CD14-positive monocyte (primary cell): Measurements from ENCODE around the gene VMP1. TPM values are rescaled to one million over a fixed set of nuclear protein-coding genes. Genes with fewer than 3 reads are reported as not detected.

Experiments
- DNase-seq, 3 donors: peaks; one replicate each; pipeline ENCODE4 v3.0.0-alpha.2; 2011 to 2022
- H2AFZ ChIP-seq: 2 replicates; pipeline ENCODE4 v1.6.0; 2012; ENCODE audit warnings: mild to moderate bottlenecking, low read depth, low read length, inconsistent platforms; ENCODE audit not compliant: insufficient read depth, poor library complexity, severe bottlenecking
- H3K27ac ChIP-seq, 2 donors: 1 replicate in 1 of 2; 2 replicates in 1 of 2; pipeline ENCODE4 v1.5.1; 2012 to 2013; ENCODE audit warnings: low read length in 2 of 2, control low read depth in 1 of 2, inconsistent platforms in 1 of 2, low read depth in 1 of 2, mild to moderate bottlenecking in 1 of 2
- H3K27me3 ChIP-seq, 2 donors: one replicate each; pipeline versions ENCODE4 v1.6.0 to v1.6.1; 2011 to 2013; ENCODE audit warnings: low read length in 2 of 2; ENCODE audit not compliant: control insufficient read depth in 2 of 2, insufficient read depth in 2 of 2
- H3K36me3 ChIP-seq, 2 donors: replicated peaks in 1 of 2; 1 replicate in 1 of 2; 2 replicates in 1 of 2; pipeline versions ENCODE4 v1.5.1 to v1.6.1; 2012 to 2013; ENCODE audit warnings: low read length in 2 of 2, control low read depth in 1 of 2, inconsistent platforms in 1 of 2, mild to moderate bottlenecking in 1 of 2; ENCODE audit not compliant: insufficient read depth in 2 of 2, control insufficient read depth in 1 of 2
- H3K4me1 ChIP-seq, 2 donors: 1 replicate in 1 of 2; 2 replicates in 1 of 2; pipeline versions ENCODE4 v1.5.1 to v1.6.1; 2012 to 2013; ENCODE audit warnings: low read length in 2 of 2, control low read depth in 1 of 2, inconsistent platforms in 1 of 2, mild to moderate bottlenecking in 1 of 2, moderate library complexity in 1 of 2; ENCODE audit not compliant: insufficient read depth in 2 of 2, control insufficient read depth in 1 of 2
- H3K4me2 ChIP-seq: replicated peaks from 2 replicates; pipeline ENCODE3; 2012; ENCODE audit warnings: low read length, moderate library complexity, mild to moderate bottlenecking; ENCODE audit not compliant: poor library complexity, severe bottlenecking; ENCODE audit errors: extremely low read depth
- H3K4me3 ChIP-seq, 3 experiments: fragments of 200-600 bp in 1 of 3; sonication (generic) in 1 of 3; replicated peaks in 1 of 3; 1 replicate in 2 of 3; 2 replicates in 1 of 3; pipeline ENCODE4 v1.5.1; 2011 to 2013; ENCODE audit warnings: low read length in 3 of 3, mild to moderate bottlenecking in 3 of 3, control low read depth in 2 of 3, low read depth in 2 of 3, inconsistent platforms in 1 of 3, moderate library complexity in 1 of 3
- H3K79me2 ChIP-seq: 2 replicates; pipeline ENCODE4 v1.6.0; 2012; ENCODE audit warnings: mild to moderate bottlenecking, control low read depth, inconsistent platforms, low read length, moderate library complexity; ENCODE audit not compliant: insufficient read depth
- H3K9ac ChIP-seq: 2 replicates; pipeline ENCODE4 v1.6.0; 2017; ENCODE audit warnings: low read length, mild to moderate bottlenecking; ENCODE audit not compliant: insufficient read depth, poor library complexity, severe bottlenecking
- H3K9me3 ChIP-seq, 2 donors: replicated peaks in 1 of 2; 1 replicate in 1 of 2; 2 replicates in 1 of 2; pipeline versions ENCODE4 v1.5.1 to v1.6.1; 2012 to 2013; ENCODE audit warnings: low read length in 2 of 2, control low read depth in 1 of 2; ENCODE audit not compliant: control insufficient read depth in 1 of 2, insufficient read depth in 1 of 2
- H4K20me1 ChIP-seq: 2 replicates; pipeline ENCODE4 v1.6.0; 2012; ENCODE audit warnings: mild to moderate bottlenecking, low read length, control low read depth, moderate library complexity; ENCODE audit not compliant: insufficient read depth
- H3K27ac Mint-ChIP-seq, 7 donors: one replicate each; pipeline ENCODE4 v1.8.0; 2020; ENCODE audit warnings: mild to moderate bottlenecking in 7 of 7, mixed read lengths in 7 of 7, moderate library complexity in 6 of 7, inconsistent platforms in 2 of 7
- H3K27me3 Mint-ChIP-seq, 3 donors: one replicate each; pipeline ENCODE4 v1.8.0; 2021 to 2022; ENCODE audit warnings: low read depth in 3 of 3, mild to moderate bottlenecking in 3 of 3, mixed read lengths in 3 of 3, moderate library complexity in 3 of 3, inconsistent platforms in 1 of 3
- H3K36me3 Mint-ChIP-seq, 2 donors: one replicate each; pipeline ENCODE4 v1.8.0; 2020; ENCODE audit warnings: mixed read lengths in 2 of 2, inconsistent platforms in 1 of 2, mild to moderate bottlenecking in 1 of 2
- H3K4me1 Mint-ChIP-seq: one replicate; pipeline ENCODE4 v1.8.0; 2020; ENCODE audit warnings: mild to moderate bottlenecking, mixed read lengths
- H3K4me3 Mint-ChIP-seq, 2 donors: one replicate each; pipeline ENCODE4 v1.8.0; 2020; ENCODE audit warnings: mild to moderate bottlenecking in 2 of 2, mixed read lengths in 2 of 2, moderate library complexity in 1 of 2
- H3K9me3 Mint-ChIP-seq, 7 donors: one replicate each; pipeline ENCODE4 v1.8.0; 2020 to 2022; ENCODE audit warnings: mixed read lengths in 7 of 7, mild to moderate bottlenecking in 6 of 7, moderate library complexity in 6 of 7, inconsistent platforms in 2 of 7
- whole genome bisulfite sequencing: methylation state at CpG from one replicate; pipeline ENCODE4 v1.1.5; 2013; ENCODE audit warnings: missing lambda C conversion rate; ENCODE audit not compliant: insufficient coverage; 5-methylcytosine and 5-hydroxymethylcytosine counted together
- intact Hi-C, 2 donors: fragments of 100-400 bp; cut with micrococcal nuclease; formaldehyde crosslinking; loops; one replicate each; pipeline versions ENCODE4 v1.15.0 to v1.15.1; 2023
- polyA plus RNA-seq, 3 donors: library from polyadenylated mRNA; depleted of rRNA in 1 of 3; unstranded in 2 of 3; stranded (reverse) in 1 of 3; fragments of 300-500 nt in 2 of 3; fragments of >200 nt in 1 of 3; fragmentation: Illumina TruSeq in 2 of 3; gene quantifications; 1 replicate in 2 of 3; 2 replicates in 1 of 3; pipeline ENCODE4 v1.2.3, GENCODE V29; 2012 to 2021
- TF ChIP-seq, protein P1 (sequence below): fragments of 200-600 bp; IDR thresholded peaks from one replicate; pipeline ENCODE4 v1.8.0; 2022; ENCODE audit warnings: antibody characterized with exemption, mild to moderate bottlenecking

VMP1 gene
- polyA plus RNA-seq, 3 donors, result 246 to 511 (median 386) TPM

GRCh38 chr17:59763861-59764260 lies 56.4 kb downstream of the VMP1 start:
- Histone ChIP-seq H3K9me3 (peaks cover 0 to 4% of the 10 kb centered on the region in 2 donors), H2AFZ (no peak overlapping the region), H3K27ac (no peak overlapping the region), H3K4me1 (peaks cover 19 to 38% of the 10 kb centered on the region in 2 donors), H3K27me3 (no peaks in the 10 kb centered on the region), H4K20me1 (no peaks in the 10 kb centered on the region), H3K4me3 (no peak overlapping the region), H3K4me2 (no peak overlapping the region), H3K79me2 (peaks cover 53% of the 10 kb centered on the region), H3K9ac (no peak overlapping the region), H3K36me3 (peaks cover 29 to 62% of the 10 kb centered on the region in 2 donors)
- TF ChIP-seq, protein P1, sequence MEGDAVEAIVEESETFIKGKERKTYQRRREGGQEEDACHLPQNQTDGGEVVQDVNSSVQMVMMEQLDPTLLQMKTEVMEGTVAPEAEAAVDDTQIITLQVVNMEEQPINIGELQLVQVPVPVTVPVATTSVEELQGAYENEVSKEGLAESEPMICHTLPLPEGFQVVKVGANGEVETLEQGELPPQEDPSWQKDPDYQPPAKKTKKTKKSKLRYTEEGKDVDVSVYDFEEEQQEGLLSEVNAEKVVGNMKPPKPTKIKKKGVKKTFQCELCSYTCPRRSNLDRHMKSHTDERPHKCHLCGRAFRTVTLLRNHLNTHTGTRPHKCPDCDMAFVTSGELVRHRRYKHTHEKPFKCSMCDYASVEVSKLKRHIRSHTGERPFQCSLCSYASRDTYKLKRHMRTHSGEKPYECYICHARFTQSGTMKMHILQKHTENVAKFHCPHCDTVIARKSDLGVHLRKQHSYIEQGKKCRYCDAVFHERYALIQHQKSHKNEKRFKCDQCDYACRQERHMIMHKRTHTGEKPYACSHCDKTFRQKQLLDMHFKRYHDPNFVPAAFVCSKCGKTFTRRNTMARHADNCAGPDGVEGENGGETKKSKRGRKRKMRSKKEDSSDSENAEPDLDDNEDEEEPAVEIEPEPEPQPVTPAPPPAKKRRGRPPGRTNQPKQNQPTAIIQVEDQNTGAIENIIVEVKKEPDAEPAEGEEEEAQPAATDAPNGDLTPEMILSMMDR, result no peak
- Mint-ChIP-seq H3K27me3 (peaks cover 0 to 3% (median 0%) of the 10 kb centered on the region in 3 donors), H3K27ac (no peak overlapping the region), H3K4me3 (no peak overlapping the region), H3K36me3 (peaks cover 48 to 70% of the 10 kb centered on the region in 2 donors), H3K9me3 (peaks cover 0 to 7% (median 4%) of the 10 kb centered on the region in 7 donors), H3K4me1 (peaks cover 30% of the 10 kb centered on the region)
- intact Hi-C loops, result no loop called here
- DNase-seq, result no peak
- WGBS, result 100% methylated on average over 1 of the region's 1 CpG

GRCh38 chr17:59764292-59764741 lies 56.9 kb downstream of the VMP1 start:
- Mint-ChIP-seq H3K4me3 (no peak overlapping the region), H3K9me3 (peaks cover 0 to 4% (median under 1%) of the 10 kb centered on the region in 7 donors), H3K36me3 (peaks cover 46 to 68% of the 10 kb centered on the region in 2 donors), H3K4me1 (peaks cover 33% of the 10 kb centered on the region), H3K27me3 (peaks cover 0 to 3% (median 0%) of the 10 kb centered on the region in 3 donors), H3K27ac (no peak overlapping the region)
- H3K27ac ChIP-seq, result no peak overlapping the region
- H3K36me3 ChIP-seq, result peaks cover 27 to 58% of the 10 kb centered on the region in 2 donors
- no peak overlapping the region for H3K4me3 ChIP-seq
- no peaks in the 10 kb centered on the region for H3K27me3 ChIP-seq
- H3K4me2 ChIP-seq, result no peak overlapping the region
- H2AFZ ChIP-seq, result no peak overlapping the region
- peaks cover 23 to 41% of the 10 kb centered on the region in 2 donors for H3K4me1 ChIP-seq
- peaks cover 48% of the 10 kb centered on the region for H3K79me2 ChIP-seq
- no peak for DNase-seq
- no peaks in the 10 kb centered on the region for H4K20me1 ChIP-seq
- WGBS, result no CpG with 5 or more reads among the region's 3 CpGs
- intact Hi-C loops, result no loop called here
- H3K9ac ChIP-seq, result no peak overlapping the region
- no peaks in the 10 kb centered on the region for H3K9me3 ChIP-seq
- TF ChIP-seq, protein P1, result no peak
